ENCODE measurements around the gene RPL7L1. TPM values are rescaled to one million over a fixed set of nuclear protein-coding genes. Genes with fewer than 3 reads are reported as not detected.
A peak's percentile ranks its signal among the peaks of the same experiment; 100 is the strongest.

Gene RPL7L1
- total and polyA plus RNA-seq, 2 of the 13 experiments (the other 11 are each of a cell fraction or from before 2014, with no cell fraction given): 51.6 to 179 TPM

DNA sequence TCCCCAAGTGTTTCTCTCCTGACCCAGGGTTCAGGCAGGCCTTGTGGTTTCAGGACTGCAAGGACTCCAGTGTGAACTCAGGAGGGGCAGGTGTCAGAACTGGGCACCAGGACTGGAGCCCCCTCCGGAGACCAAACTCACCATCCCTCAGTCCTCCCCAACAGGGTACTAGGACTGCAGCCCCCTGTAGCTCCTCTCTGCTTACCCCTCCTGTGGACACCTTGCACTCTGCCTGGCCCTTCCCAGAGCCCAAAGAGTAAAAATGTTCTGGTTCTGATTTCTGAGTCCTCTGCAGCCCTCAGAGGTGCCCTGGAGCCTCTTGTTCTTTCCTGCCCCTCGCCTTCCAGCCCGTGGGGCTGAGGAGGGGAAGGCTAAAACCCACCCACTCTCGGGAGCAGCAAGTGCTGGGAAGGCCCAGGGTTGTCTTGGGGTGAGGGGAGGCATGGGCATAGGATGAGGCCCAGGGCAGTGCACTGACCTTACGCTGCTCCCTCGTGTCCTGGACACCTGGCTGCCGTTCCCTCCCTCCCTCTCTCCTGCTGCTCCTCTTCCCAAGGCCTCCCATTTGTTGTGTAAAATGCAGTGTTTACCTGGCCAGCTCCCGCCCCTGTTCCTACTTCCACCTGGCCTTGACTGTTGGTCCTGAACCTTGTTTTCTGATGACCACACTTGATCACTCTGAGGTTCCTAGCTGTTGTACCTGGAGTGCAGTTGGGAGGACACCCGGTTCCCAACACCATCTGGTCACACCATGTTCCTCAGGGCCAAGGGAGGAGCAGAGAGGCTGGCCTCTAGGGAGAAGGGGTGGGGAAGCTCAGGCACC is 59.8 kb downstream of the RPL7L1 start (continued):
- TF ChIP-seq, protein P1, sequence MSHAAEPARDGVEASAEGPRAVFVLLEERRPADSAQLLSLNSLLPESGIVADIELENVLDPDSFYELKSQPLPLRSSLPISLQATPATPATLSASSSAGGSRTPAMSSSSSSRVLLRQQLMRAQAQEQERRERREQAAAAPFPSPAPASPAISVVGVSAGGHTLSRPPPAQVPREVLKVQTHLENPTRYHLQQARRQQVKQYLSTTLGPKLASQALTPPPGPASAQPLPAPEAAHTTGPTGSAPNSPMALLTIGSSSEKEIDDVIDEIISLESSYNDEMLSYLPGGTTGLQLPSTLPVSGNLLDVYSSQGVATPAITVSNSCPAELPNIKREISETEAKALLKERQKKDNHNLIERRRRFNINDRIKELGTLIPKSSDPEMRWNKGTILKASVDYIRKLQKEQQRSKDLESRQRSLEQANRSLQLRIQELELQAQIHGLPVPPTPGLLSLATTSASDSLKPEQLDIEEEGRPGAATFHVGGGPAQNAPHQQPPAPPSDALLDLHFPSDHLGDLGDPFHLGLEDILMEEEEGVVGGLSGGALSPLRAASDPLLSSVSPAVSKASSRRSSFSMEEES (CRISPR knock-in tag; IDR thresholded peaks at IDR 0.05): 0 out of 2 replicates have a peak, but pooled peaks have one; percentile 16
- TF ChIP-seq WIZ (CRISPR knock-in tag; IDR thresholded peaks at IDR 0.05) (no peak), PPARG (CRISPR knock-in tag; conservative IDR thresholded peaks at IDR 0.05) (peak; percentile 61), ZBTB7A (CRISPR knock-in tag; IDR thresholded peaks at IDR 0.05) (no peak; the same call in 1 of the 2 replicates), ZNF510 (CRISPR knock-in tag; IDR thresholded peaks at IDR 0.05; ENCODE audit: low read depth) (peak; percentile 97), ZBTB1 (CRISPR knock-in tag; IDR thresholded peaks at IDR 0.05; ENCODE audit: borderline replicate concordance) (no peak), ZNF382 (CRISPR knock-in tag; IDR thresholded peaks at IDR 0.05; ENCODE audit: borderline replicate concordance) (no peak), ZNF781 (CRISPR knock-in tag; IDR thresholded peaks at IDR 0.05; ENCODE audit: borderline replicate concordance, not compliant biosample characterization) (peak; percentile 70), ZNF547 (CRISPR knock-in tag; IDR thresholded peaks at IDR 0.05) (0 out of 2 replicates have a peak, but pooled peaks have one; percentile 35), ZNF530 (CRISPR knock-in tag; IDR thresholded peaks at IDR 0.05; ENCODE audit: low read depth) (no peak)
- TF ChIP-seq, protein P2, sequence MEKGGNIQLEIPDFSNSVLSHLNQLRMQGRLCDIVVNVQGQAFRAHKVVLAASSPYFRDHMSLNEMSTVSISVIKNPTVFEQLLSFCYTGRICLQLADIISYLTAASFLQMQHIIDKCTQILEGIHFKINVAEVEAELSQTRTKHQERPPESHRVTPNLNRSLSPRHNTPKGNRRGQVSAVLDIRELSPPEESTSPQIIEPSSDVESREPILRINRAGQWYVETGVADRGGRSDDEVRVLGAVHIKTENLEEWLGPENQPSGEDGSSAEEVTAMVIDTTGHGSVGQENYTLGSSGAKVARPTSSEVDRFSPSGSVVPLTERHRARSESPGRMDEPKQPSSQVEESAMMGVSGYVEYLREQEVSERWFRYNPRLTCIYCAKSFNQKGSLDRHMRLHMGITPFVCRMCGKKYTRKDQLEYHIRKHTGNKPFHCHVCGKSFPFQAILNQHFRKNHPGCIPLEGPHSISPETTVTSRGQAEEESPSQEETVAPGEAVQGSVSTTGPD (CRISPR knock-in tag; IDR thresholded peaks at IDR 0.05): no peak
- TF ChIP-seq, protein P3, sequence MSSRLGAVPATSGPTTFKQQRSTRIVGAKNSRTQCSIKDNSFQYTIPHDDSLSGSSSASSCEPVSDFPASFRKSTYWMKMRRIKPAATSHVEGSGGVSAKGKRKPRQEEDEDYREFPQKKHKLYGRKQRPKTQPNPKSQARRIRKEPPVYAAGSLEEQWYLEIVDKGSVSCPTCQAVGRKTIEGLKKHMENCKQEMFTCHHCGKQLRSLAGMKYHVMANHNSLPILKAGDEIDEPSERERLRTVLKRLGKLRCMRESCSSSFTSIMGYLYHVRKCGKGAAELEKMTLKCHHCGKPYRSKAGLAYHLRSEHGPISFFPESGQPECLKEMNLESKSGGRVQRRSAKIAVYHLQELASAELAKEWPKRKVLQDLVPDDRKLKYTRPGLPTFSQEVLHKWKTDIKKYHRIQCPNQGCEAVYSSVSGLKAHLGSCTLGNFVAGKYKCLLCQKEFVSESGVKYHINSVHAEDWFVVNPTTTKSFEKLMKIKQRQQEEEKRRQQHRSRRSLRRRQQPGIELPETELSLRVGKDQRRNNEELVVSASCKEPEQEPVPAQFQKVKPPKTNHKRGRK (CRISPR knock-in tag; IDR thresholded peaks at IDR 0.05): no peak
- TF ChIP-seq, protein P4, sequence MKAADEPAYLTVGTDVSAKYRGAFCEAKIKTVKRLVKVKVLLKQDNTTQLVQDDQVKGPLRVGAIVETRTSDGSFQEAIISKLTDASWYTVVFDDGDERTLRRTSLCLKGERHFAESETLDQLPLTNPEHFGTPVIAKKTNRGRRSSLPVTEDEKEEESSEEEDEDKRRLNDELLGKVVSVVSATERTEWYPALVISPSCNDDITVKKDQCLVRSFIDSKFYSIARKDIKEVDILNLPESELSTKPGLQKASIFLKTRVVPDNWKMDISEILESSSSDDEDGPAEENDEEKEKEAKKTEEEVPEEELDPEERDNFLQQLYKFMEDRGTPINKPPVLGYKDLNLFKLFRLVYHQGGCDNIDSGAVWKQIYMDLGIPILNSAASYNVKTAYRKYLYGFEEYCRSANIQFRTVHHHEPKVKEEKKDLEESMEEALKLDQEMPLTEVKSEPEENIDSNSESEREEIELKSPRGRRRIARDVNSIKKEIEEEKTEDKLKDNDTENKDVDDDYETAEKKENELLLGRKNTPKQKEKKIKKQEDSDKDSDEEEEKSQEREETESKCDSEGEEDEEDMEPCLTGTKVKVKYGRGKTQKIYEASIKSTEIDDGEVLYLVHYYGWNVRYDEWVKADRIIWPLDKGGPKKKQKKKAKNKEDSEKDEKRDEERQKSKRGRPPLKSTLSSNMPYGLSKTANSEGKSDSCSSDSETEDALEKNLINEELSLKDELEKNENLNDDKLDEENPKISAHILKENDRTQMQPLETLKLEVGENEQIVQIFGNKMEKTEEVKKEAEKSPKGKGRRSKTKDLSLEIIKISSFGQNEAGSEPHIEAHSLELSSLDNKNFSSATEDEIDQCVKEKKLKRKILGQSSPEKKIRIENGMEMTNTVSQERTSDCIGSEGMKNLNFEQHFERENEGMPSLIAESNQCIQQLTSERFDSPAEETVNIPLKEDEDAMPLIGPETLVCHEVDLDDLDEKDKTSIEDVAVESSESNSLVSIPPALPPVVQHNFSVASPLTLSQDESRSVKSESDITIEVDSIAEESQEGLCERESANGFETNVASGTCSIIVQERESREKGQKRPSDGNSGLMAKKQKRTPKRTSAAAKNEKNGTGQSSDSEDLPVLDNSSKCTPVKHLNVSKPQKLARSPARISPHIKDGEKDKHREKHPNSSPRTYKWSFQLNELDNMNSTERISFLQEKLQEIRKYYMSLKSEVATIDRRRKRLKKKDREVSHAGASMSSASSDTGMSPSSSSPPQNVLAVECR (CRISPR knock-in tag; IDR thresholded peaks at IDR 0.05; ENCODE audit: borderline replicate concordance): peak; percentile 84
- TF ChIP-seq, protein P5, sequence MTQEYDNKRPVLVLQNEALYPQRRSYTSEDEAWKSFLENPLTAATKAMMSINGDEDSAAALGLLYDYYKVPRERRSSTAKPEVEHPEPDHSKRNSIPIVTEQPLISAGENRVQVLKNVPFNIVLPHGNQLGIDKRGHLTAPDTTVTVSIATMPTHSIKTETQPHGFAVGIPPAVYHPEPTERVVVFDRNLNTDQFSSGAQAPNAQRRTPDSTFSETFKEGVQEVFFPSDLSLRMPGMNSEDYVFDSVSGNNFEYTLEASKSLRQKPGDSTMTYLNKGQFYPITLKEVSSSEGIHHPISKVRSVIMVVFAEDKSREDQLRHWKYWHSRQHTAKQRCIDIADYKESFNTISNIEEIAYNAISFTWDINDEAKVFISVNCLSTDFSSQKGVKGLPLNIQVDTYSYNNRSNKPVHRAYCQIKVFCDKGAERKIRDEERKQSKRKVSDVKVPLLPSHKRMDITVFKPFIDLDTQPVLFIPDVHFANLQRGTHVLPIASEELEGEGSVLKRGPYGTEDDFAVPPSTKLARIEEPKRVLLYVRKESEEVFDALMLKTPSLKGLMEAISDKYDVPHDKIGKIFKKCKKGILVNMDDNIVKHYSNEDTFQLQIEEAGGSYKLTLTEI (CRISPR knock-in tag; conservative IDR thresholded peaks at IDR 0.05): no peak
